ENCODE results near the gene MPRIP.

The MPRIP gene

GRCh38 chr17:17186051-17186450 lies 143.8 kb downstream of the MPRIP start:
- Mint-ChIP-seq H3K4me3 (no peak overlapping the region), H3K27ac (peak overlapping the region; percentile 17)

GRCh38 chr17:17186551-17187505 lies 144.6 kb downstream of the MPRIP start:
- Mint-ChIP-seq H3K36me3 (ENCODE audit: low read depth) (peaks cover 44% of the 10 kb centered on the region), H3K4me1 (peaks cover 18% of the 10 kb centered on the region), H3K27me3 (ENCODE audit: low read depth, poor library complexity) (peaks cover 3% of the 10 kb centered on the region), H3K4me3 (no peak overlapping the region), H3K27ac (peak overlapping the region; percentile 87), H3K9me3 (no peaks in the 10 kb centered on the region)
- no peak for DNase-seq
- TF ChIP-seq CTCF (IDR thresholded peaks at IDR 0.05) = no peak

More at GRCh38 chr17:17186051-17186450, 143.8 kb downstream of the MPRIP start:
- H3K27me3 Mint-ChIP-seq (ENCODE audit: low read depth, poor library complexity) = peaks cover under 1% of the 10 kb centered on the region
- no peak for TF ChIP-seq CTCF (IDR thresholded peaks at IDR 0.05)
- no peaks in the 10 kb centered on the region for H3K9me3 Mint-ChIP-seq
- peaks cover 14% of the 10 kb centered on the region for H3K4me1 Mint-ChIP-seq
- DNase-seq = no peak
- peaks cover 51% of the 10 kb centered on the region for H3K36me3 Mint-ChIP-seq (ENCODE audit: low read depth)

- Mint-ChIP-seq H3K27me3 (ENCODE audit: low read depth, poor library complexity) (peaks cover 3% of the 10 kb centered on the region), H3K4me3 (no peak overlapping the region), H3K36me3 (ENCODE audit: low read depth) (peaks cover 38% of the 10 kb centered on the region), H3K9me3 (no peaks in the 10 kb centered on the region), H3K27ac (no peak overlapping the region), H3K4me1 (peaks cover 18% of the 10 kb centered on the region)
- no peak for DNase-seq
- TF ChIP-seq CTCF (IDR thresholded peaks at IDR 0.05) = no peak
These were observed 146.3 kb downstream of the MPRIP start for GRCh38 chr17:17188586-17188985.

GRCh38 chr17:17189559-17189958 lies 147.3 kb downstream of the MPRIP start:
- peaks cover 31% of the 10 kb centered on the region for H3K36me3 Mint-ChIP-seq (ENCODE audit: low read depth)
- no peak for TF ChIP-seq CTCF (IDR thresholded peaks at IDR 0.05)

GRCh38 chr17:17190188-17190587 lies 147.9 kb downstream of the MPRIP start:
- TF ChIP-seq CTCF (IDR thresholded peaks at IDR 0.05) = no peak
- H3K9me3 Mint-ChIP-seq = no peaks in the 10 kb centered on the region
- DNase-seq = no peak
- no peak overlapping the region for H3K4me3 Mint-ChIP-seq
- H3K27me3 Mint-ChIP-seq (ENCODE audit: low read depth, poor library complexity) = peaks cover 3% of the 10 kb centered on the region
- H3K4me1 Mint-ChIP-seq = peaks cover 18% of the 10 kb centered on the region
- peaks cover 29% of the 10 kb centered on the region for H3K36me3 Mint-ChIP-seq (ENCODE audit: low read depth)
- H3K27ac Mint-ChIP-seq = peak overlapping the region; percentile 59

More at GRCh38 chr17:17189559-17189958, 147.3 kb downstream of the MPRIP start:
- Mint-ChIP-seq H3K4me1 (peaks cover 18% of the 10 kb centered on the region), H3K27ac (no peak overlapping the region), H3K4me3 (no peak overlapping the region), H3K27me3 (ENCODE audit: low read depth, poor library complexity) (peaks cover 3% of the 10 kb centered on the region), H3K9me3 (no peaks in the 10 kb centered on the region)
- DNase-seq = no peak
